Hematopoietic multipotent progenitor cell treated with erythropoietin and hydrocortisone succinate and interleukin-3 and kit ligand, for 4 days (in vitro differentiated cells): Measurements from ENCODE around the gene MRNIP.

Experiments
- DNase-seq: peaks from one replicate; pipeline ENCODE4 v3.0.0-alpha.2; 2015

The MRNIP gene

GRCh38 chr5:179870403-179870903 lies 11.8 kb upstream of the MRNIP start:
- peak; percentile 75 for DNase-seq

- no peak for DNase-seq
These were observed 11.2 kb upstream of the MRNIP start for GRCh38 chr5:179869641-179870402.

DNA sequence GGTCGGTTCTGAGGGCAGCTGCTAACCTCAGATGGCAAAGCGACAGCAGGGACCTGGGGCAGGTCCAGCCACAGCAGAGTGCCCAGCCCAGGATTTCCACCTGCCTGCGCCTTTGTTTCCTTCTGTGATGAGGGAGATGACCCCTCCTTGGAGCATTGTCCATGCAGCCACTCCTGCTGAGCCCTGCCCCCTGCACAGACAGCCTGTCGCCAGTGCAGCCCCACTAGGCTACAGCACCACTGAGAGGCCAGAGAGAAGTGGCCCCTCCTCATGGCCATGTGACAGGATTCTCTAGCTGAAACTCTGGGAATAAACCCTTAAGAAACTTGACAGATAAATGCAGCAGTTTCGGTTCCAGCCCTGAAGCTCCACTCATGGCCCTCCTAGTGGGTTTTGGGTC lies 10.5 kb upstream of the MRNIP start:
- DNase-seq = no peak

DNA sequence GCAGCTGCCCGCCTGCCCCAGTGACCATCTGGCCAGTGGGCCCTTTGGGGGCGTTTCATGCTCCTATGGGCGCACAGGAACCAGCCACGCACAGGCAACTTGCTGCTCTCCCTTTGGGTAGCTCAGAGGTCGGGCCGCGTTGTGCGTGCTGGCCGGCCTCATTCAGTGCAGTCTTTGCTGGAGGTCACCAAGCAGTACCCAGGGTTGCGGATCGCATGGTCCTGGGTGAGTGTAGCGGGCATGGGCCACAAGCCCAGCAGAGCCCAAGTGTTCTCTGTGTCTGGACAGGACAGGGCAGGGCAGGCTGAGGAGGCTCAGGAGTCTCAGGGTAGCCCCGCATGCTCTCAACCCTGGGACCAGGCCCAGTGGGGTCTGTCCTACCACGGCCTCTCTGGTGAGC lies 9.9 kb upstream of the MRNIP start:
- no peak for DNase-seq

- DNase-seq = no peak
These were observed 8.9 kb upstream of the MRNIP start for GRCh38 chr5:179867476-179867875.

DNA sequence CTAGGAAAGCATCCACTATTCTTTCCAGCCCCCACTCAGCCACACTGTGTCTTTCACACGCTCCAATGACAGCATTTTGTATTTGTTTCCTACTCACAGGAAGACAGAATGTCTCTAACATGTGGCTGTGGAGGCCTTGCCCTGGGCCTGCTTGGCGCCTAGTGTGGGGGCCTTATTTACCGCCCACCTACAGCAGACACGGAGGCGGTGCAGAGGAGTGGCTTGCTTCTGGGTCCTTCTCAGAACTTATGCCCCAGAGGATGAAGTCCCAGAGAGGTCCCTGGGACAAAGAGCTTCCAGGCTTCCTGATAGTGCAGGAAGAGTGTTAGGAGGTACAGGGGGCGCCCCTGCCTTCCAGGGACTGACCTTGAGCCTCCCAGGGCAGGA lies 8.5 kb upstream of the MRNIP start:
- DNase-seq = no peak

DNA sequence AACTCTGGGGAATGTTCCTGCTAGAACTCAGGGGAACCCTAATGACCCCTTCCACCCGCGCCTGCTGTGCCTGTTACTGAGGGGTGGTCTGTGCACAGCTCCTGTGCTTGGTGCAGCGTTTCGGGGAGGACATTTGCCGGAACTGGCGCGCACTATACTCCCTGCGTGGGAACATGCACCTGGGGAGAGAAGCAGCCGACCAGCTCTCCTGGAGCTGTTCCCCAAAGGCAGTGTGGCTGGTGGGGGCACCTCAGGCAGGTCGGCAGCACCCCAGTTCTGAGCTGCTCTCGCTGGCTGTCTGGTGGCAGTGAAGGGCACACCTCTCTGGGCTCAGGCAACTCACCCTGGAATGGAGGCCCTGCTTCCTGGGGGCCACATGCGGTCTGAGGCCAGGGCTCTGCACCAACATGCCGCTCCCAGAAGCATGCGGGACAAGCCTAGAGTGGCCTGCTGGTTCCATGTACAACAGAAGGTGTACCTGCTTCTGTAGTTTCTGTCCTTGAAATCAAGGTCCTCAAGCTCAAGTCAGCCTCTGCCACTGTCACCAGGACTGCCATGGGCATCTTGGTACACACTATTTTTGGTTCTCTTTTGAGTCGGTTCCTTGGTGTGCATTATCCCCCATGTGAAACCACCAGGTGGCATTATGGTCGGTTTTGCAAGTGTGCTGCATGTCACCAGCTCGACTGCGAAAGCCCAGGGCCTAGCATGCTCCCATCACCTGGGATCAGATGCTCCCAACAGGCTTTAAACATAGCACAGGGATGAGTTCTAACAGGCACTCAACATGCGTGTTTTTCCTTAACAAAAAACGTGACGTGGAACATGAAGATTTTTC lies 7.8 kb upstream of the MRNIP start:
- DNase-seq = peak; percentile 35

DNA sequence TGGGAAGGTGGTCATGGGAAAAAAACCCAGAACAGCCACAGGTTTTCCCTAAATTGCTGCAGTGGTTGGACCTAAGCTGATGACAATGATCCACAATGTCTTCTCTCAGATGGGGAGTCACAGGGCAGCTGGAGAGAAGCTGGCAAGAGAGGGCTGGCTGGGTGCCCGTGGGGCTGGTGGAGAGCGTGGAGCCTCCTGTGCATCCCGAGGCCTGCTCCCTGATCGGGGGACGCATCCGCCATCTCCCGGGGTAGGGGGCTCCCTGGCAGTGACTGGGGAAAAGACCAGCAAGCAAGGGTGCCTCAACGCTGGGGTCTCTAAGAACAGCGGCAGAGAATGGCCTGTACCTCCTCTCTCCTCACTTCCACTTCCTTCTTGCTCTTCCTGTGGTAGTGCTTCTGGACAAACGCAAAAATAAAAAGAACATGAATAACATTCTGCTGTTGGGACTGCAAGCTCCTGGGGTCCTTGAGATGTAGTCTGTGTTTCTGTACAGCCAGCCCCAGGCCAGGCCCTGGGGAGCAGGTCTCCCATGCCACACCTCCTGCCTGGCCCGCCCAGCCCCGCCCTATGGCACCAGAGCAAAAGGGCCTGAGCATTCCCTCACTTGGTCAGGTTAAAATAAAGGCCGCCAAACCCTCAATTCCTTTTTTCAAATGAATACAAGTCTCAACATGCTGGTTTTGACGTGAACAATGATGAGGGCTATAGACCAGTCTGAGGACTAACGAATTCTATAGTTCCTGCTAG lies 7.0 kb upstream of the MRNIP start:
- DNase-seq = no peak

- no peak for DNase-seq
These were observed 6.1 kb upstream of the MRNIP start for GRCh38 chr5:179864686-179865085.

DNA sequence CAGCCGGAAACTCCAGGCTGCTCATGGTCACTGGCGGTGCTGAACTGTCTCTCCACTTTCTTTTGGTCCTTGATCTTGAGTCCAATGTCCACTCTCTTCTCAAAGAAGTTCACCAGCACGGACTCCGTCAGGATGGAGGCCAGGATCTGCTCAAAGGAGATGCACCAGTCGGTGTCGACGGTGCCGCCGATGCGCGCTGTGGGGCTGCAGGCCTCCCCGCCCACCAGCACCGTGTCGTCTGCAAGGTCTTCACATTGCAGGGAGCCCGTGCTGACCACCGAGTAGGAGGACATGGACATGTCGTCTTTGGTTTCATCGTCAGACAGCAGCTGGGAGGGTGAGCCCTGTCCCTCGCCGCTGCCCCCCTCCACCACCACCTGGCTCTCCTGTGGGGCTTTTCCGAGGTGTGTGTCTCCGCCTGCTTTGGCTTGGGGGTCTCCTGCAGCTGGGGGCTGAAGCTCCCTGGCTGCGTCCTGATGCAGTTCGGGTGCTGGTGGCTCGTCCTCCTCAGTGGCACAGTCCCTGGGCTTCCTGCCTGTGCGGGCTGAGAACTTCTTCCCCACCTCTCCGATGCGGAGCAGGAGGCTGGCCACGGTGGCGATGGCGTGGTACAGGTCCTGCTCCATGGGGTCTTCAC lies 5.0 kb upstream of the MRNIP start:
- DNase-seq = no peak

DNA sequence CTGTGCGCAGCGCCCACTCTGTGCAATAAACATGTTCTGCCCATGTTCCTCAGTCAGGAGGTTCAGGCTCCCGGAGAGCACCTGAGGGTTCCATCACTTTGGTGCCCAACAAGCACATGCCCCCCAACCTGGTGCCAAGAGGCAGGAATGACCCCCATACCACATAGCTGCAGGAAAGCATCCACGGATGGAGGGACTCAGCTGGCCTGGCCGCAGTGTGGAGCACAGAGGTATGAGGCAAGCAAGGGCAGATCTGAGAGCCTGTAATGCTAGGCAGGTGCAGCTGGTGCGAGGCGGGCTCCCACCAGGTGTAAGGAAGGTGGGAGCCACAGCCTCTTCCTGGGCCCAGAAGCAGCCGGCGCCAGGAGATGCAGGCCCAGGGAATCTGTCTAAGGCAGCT lies 4.3 kb upstream of the MRNIP start:
- DNase-seq = no peak

DNA sequence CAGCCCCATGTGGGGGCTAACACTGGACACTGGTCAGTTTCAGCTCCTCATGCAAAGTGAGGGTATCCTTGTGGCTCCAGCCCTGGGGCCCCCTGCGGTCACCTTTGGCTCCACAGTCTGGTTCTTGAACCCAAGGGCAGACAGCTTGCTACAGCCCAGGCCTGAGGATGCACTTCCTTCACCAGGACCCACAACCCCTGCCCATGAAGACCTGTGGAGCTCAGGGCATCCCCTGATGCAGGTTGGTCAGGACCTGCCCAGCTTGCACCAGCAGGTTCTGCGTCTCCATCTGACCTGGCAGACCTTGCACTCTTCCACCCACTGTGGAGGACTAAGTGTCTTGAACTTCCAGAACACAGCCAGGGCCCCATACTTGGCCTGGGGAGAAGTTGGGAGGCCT lies 3.7 kb upstream of the MRNIP start:
- DNase-seq = no peak

GRCh38 chr5:179860301-179860700 lies 1.7 kb upstream of the MRNIP start:
- DNase-seq = no peak

DNA sequence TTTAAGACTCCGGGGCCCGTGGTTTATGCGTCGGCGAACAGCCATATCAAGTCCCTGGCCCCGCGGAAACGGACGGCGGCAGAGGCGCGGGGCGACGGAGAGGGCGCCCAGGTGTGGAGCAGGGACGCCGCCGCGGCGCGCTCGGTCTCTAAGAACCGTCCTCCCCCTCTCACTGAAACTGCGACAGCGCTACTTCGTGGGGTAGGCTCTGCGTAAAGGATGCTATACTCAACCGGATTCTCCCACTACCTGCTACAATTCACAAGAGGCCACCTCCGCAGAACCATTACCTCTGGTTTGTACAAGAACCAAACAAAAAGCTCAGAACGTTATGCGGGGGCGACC lies 404 bp downstream of the MRNIP start:
- peak; percentile 59 for DNase-seq

DNA sequence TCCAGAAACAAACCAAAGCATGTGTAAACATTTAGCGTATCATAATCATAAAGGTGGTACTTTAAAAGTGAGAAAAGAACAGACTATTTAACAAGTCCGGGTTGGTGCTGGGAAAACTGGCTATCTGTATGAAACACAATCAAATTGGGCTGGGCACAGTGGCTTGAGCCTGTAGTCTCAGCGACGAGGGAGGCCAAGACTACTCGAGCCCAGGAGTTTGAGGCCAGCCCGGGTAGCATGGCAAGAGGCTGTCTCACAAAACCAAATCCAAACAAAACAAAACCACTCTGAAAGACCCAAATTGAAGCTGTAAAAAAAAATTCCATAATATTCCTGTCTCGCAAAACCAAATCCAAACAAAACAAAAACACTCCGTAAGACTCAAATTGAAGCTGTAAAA lies 4.3 kb downstream of the MRNIP start:
- DNase-seq = no peak

DNA sequence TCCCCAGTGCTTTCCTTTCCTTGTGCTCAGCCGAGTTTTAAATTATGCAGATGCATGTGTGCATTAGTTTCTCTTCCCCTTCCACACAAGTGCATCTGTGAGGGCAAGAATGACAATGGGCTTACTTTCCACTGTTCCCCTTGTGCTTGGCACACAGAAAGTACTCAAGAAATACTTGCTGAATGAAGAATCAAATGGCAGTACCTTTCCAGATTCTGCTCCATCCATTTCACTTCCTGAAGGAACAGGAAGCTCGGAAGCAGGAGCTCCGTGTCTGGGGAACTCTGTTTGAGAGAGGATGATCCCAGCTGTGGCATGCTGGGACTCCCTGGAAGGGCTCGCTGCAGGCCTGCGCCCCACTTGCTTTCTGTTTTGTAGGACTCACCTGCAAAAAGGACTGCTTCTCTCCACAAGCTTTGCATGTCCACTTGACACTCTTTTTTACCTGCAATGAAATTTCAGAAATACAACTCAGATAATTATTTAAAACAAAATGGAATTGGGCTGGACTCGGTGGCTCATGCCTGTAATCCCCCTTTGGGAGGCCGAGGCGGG lies 5.5 kb downstream of the MRNIP start:
- no peak for DNase-seq

- DNase-seq = no peak
These were observed 17.0 kb downstream of the MRNIP start for GRCh38 chr5:179841621-179842020.

- DNase-seq = no peak
These were observed 17.9 kb downstream of the MRNIP start for GRCh38 chr5:179840766-179841165.

DNA sequence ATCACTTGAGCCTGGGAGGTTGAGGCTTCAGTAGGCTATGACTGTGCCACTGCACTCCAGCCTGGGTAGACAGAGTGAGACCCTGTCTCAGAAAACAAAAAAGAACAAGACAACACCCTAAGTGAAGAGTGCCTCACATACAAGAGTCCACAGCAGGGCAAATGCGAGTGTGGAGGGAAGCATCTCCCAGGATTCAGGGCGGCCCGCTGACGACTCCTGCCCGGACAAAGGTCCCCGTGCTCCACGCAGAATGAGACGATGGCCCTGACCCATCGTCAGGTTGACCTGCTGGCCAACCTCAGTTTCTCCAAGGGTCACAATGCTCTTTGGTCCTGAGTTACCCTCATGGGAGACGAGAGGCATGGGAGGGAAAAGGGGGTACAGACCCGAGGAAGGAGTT lies 18.3 kb downstream of the MRNIP start:
- DNase-seq = no peak

GRCh38 chr5:179839328-179840256 lies 19.0 kb downstream of the MRNIP start:
- no peak for DNase-seq
